GM19193 (cell line): ENCODE results near the gene TRIP12.

ENCODE experiments used
- POLR2A ChIP-seq: IDR thresholded peaks from 4 replicates; pipeline ENCODE4 v1.6.1; 2011; ENCODE audit not compliant: insufficient read depth, insufficient read length; ENCODE audit errors: extremely low read depth

TRIP12 gene

DNA sequence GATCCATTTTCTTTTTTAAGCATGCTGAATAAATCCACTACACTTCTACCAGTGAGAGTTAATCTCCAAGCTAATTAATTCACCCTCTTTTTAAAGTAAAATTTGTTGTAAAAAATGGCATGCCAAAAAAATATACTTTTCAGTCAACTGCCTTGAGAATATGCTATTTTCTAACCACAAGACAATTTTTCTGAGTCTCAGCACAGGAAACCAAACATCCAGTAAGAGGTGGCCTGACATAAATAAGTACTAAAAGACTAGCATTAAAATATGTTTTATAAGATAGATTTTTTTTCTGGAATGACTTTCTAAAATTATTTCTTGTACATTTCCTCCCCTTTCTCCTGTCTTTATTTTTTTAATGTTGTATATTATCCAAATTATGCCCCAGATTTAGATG, 3.4 kb upstream of the TRIP12 start:
- no peak for TF ChIP-seq POLR2A

DNA sequence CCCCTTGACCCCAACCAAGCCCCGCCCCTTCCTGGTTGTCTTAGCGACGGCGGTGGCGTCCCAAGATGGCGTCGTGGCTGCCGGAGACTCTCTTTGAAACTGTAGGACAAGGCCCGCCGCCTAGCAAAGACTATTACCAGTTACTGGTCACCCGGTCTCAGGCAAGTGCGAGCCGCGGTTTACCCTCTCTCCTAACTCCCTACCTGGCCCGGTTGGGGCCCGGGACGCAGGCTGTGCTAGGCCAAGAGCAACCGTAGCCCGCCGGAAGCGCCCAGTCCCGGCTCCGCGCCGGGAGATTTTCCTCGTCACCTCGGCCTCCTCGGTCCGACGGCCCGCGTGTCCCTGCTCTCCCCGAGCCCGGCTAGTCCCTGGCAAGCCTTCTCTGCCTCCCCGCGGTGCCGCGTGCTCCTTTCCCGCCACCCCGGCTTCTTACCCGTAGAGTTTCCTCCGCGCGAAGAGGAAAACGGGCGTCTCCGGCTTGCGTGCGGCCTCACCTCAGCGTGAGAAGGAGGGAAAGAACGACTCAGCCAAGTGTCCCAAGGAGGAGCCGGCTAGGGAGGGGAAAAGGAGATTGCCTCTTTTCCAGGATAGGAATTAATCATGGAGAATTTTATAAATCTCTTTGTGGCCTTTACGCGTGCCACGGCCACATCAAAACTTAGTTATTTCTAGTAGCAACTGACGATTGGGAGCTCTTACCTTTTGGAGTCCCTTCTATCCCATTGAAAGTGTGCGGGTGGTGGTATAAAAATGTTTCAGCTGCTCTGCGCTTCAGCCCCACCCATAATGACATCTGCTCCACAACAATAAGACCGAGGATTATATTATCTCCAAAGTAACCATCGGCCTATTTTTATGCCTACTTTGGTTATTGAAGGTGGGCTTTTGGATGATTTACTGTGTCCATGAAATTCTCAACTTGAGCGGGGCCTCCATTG, 909 bp upstream of the TRIP12 start, which contains the start of gene FBXO36:
Gene FBXO36 (plus strand): TSS at position 55 of the 938 bp plus-strand sequence. CDS start 11 bp downstream, at position 66.
- no peak for TF ChIP-seq POLR2A

DNA sequence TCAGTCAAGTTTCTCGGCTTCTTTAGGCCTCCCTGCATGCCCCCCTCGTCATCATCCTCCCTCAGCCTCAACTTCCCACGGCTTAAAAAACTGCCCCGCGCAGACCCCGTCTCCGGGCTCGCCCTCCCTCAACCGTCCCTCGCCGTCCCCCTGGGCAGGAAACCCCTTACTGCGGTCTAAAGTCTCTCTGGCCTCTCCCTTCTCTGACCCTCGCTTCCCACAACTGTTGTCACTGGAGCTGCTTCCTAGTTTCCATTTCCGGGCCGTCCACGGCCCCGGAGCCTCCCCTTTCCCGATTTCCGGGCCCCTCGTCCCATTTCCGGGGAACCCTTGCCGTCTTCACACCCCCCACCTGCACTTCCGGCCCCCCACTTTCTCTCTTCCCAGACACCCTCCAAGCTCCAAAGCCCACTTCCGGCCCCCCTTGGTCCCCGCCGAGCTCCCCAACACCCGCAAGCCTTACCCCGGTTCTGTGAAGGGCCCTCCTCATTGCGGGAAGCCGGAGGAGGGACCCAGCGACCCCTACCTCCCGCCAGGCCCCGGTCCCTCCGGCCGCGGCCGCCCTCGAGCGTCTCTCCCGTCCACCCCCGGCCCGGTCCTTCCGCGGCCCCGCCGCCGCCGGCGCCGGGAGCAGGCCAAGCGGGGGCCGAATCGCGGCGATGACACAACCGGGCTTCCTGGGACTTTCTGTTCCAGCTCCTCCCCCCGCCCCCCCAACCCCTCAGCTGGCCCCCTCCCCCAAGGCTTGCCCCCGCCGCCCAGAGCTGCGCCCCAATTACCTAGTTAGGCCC, 513 bp downstream of the TRIP12 start:
- no peak for TF ChIP-seq POLR2A

DNA sequence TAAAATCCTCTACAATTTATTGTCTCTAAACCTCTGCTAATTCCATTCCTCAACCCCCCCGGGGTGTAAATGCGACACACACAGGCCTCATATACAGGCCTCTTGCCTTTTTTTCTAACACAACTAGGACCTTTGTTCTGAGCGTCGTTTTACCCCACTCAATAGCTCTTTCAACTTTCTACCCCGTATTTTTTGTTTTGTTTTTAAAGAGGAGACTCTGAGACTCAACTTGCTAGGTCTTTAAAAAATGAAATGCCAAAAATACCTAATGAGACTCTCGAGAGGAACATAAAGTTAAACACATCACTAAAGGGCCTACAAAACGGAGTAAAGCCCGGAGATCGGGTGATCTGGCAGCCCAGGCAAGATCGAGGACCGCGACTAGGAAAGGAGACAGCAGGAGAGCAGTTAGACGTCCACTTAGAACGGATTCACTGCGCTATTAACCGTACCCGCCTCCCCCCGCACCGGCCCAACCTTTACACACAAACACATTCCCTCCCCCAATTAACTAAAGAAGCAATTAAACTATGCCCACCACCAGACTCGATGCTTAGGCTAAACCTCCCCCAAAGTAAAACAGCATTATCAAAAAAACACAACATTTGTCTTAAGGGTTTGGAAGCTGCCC, 1.7 kb downstream of the TRIP12 start:
- TF ChIP-seq POLR2A = no peak

DNA sequence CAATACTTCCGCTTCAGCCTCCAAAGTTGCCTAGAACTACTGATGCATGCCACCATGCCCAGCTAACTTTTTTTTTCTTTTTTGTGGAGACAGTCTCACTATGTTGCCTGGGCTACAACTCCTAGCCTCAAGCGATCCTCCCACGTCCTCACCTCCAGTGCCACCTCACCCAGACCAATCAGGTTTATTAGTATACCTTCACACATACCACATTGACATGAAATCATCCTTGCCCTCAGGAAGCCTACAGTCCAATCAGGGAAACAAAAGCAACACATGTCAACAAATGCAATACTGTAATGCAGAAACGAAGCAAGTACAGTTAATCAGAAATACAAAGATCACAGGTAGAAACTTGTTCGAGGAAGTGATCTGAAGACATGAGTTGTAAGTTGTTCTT, 4.0 kb downstream of the TRIP12 start:
- no peak for TF ChIP-seq POLR2A

DNA sequence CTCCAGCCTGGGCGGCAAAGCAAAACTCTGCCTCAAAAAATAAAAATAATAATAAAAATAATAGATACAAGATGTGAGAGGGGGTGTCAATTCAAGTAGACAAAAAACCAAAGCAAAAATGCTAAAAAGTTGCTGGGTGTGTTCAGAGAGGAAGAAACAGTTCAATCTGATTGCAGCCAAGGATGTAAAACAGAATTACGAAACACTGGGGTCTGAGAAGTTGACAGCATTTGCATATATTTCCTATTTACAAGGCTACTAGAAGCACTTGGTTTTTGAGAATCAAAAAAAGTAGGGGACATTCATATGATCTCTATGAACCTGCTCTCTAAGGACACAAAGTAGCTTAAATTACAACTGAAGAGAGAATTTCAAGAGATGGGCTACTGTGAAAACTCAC, 7.6 kb downstream of the TRIP12 start:
- TF ChIP-seq POLR2A = no peak

DNA sequence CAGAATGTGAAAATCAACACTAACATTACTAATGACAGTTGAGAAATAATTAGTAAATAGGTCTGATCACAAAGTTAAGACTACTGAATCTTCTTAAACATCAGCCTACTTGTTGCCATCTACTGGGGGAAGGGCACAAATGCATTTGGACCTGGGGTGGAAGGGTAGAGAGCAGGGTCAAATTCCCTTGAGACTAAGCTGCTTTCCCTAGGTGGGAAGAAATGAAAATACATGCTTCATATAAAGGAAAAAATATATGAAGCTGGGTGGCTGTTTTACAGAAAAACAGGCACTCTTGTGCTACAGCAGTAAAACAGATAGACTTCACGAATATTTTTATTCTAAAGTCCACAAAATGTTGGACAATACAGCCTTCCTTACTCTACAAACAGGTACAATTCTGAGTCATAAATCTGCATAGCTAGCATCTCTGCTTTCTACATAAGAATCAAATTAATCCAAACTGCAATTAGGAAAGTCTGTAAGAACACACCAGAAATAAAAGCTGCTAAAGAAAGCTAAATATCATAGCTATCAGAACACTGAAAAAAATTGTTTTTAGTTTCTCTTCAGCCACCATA, 10.9 kb downstream of the TRIP12 start:
- TF ChIP-seq POLR2A = no peak

DNA sequence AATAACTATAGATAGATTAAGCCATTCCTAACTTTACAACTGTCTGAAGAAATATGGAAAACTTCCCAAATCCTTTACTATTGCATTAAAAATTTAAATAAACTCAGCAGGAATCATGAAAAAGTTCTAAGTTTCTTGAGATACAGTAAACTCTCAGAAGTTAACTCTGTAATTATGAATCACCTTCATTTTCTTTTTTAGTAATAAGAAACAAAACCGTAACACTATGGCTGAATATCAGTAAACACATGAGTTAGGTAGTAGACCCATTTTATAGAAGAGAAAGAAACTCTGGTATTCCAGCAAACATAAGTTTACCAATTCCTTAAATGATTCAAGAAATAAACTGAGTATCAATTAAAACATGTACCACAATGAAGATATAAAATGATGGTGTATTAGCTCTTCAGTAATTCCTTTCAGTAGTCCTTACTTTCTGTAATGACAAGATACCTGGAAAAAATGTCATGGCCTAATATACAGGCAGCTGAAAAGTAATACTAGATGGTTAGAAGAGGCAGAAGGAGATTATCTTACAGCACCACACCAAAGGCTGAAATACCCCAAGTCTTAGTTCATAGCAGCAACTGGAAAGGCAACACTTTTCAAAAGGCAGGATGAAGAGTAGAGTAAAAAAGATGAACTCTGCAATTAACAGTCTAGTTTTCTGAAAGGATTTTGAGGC, 11.5 kb downstream of the TRIP12 start:
- no peak for TF ChIP-seq POLR2A

DNA sequence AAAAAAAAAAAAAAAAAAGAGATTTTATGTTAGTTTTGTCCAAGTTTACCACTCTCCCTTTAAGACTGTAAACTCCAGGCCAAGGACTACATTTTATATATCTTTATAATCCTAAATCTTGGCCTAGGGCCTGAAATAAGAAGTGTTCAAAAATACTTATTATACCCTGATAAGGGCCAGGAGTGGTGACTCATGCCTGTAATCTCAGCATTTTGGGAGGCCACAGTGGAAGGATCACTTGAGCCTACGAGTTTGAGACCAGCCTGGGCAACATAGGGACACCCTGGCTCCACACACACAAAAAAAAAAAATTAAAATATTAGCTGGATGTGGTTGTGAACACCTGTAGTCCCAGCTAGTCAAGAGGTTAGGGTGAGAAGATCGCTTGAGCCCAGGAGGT, 12.7 kb downstream of the TRIP12 start:
- no peak for TF ChIP-seq POLR2A

DNA sequence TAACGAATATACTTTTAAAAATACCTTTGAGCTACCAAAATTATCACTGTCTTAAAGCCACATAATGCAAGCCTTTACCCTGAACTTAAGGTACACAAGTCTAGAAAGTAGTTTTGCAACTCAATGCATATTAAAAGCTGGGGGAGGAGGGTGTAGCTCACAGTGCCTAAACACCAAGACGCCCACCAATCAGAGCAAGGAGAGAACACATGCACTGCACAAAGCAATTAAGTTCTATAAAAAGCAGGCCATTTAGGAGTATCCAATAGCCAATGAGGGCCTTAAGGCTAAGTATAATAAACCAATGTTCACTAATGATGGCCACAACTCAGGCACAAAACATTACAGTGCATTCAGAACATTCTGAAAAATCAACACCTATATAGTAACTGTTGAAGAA, 16.2 kb downstream of the TRIP12 start:
- TF ChIP-seq POLR2A = no peak

DNA sequence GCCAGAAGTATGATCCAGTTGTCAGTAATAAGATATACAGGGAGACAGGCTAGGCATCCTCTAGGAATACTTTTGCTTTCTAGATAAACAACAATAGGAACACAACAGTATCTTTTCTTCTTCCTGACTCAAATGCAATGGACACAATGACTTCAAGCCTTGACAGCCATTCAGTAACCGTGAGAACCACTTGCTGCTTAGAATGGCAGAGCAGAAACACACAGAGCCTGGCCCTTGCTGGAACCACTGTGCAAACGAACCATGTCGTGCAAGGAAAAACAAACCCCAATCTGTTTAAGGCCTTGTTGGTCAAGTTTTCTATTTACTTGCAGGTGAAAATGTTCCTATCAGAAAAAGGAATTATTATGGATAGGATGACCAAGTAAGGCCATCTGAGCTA, 18.8 kb downstream of the TRIP12 start:
- no peak for TF ChIP-seq POLR2A

DNA sequence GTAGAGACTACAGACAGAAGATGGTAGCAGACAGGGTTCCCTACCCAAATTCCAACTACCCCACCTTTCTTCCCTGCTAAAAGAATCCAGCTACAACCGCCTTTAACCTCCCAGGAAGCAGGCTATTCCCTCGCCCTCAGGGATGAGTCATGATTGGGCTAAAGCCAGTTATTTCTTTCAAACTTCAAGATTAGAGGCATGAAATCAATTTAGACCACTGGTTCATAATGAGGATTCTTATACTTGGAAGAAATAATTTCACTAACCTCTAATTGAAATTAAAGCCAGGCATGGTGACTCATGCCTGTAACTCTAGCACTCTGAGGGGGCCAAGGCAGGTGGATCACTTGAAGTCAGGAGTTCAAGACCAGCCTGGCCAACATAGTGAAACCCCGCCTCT, 20.0 kb downstream of the TRIP12 start:
- TF ChIP-seq POLR2A = no peak

DNA sequence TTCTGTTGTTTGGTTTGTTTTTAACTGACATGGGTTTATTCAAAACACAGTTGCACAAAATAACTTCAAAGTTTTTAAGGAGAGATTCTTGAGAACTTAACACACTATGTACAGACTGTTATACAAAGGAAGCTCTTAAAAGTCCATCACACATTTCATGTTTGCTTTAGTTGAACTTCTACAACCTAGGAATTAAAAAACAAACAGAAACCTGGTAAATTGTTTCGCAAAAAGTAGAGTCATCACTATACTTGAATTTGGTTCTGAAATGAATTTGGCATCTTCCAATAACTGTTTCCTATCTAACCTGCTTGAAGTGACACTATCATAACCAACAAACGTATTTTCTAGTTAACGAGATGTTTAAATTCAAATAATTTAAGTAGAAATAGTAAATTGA, 21.8 kb downstream of the TRIP12 start:
- TF ChIP-seq POLR2A = no peak

DNA sequence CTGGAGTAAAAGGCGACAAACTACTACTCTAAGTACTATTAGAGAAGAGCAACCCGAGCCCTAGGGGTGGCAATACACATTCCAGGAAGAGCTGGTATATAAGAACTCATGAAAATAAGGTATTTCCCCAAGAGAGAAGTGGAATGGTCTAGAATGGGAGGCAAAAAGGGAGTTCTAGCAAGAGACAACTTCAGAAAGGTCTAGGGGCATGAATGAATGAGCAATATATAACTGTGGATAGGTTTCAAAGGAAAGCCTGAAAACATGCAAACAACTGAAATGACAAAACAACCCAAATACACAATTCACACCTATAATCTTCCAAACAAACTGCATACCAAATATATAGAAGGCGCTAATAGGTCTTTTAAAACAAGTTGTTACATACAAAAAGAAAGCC, 22.2 kb downstream of the TRIP12 start:
- no peak for TF ChIP-seq POLR2A
